Measurements from ENCODE around the gene HOXC4.

DNA sequence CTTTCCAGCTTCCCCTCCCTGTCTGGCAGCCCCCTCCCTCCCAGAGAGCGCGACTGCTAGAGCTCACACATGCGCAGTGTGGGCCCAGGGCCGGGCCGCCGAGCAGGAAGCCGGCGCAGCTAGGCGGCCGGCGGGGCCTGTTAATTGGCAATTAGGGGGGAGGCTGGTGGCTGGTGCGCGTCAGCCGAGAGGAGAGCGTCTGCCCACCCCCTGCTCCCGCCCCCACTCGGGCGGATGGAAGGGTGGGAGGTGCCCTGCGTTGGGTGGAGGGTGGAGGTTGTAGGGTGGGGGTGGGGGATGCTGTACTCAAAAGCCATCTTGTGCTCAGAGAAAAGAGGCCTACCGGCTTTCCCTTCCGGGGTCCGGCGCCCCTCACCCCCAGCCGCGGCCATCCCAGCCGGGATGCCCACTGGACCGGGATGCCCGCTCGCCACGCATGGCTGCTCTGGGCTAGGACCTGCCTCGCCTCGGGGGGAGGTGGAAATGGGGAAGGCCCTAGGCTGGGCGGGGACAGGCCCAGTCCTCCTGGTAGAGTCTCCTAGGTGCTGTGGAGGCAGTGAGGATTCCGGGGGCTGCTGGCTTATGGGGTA lies 35.7 kb upstream of the HOXC4 start:
- TF ChIP-seq, protein P1, sequence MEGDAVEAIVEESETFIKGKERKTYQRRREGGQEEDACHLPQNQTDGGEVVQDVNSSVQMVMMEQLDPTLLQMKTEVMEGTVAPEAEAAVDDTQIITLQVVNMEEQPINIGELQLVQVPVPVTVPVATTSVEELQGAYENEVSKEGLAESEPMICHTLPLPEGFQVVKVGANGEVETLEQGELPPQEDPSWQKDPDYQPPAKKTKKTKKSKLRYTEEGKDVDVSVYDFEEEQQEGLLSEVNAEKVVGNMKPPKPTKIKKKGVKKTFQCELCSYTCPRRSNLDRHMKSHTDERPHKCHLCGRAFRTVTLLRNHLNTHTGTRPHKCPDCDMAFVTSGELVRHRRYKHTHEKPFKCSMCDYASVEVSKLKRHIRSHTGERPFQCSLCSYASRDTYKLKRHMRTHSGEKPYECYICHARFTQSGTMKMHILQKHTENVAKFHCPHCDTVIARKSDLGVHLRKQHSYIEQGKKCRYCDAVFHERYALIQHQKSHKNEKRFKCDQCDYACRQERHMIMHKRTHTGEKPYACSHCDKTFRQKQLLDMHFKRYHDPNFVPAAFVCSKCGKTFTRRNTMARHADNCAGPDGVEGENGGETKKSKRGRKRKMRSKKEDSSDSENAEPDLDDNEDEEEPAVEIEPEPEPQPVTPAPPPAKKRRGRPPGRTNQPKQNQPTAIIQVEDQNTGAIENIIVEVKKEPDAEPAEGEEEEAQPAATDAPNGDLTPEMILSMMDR (conservative IDR thresholded peaks at IDR 0.05 in 1 of 2, IDR thresholded peaks at IDR 0.05 in 1 of 2; ENCODE audit: low read depth in 1 of 2, low read length in 2 of 2): no peak
- TF ChIP-seq EZH2 (IDR thresholded peaks at IDR 0.05; ENCODE audit: low read length, missing control alignments): no peak

All from fibroblast of lung (primary cell).